HG03565 (cell line): Measurements from ENCODE around the gene WASHC2A.
"Not testable (repeated sequence)": the region's sequence is repeated elsewhere in the genome, so short reads cannot be mapped to it uniquely, and the experiment has no call there.

Experiments
- ATAC-seq: cut with Tn5 transposase; IDR thresholded peaks from one replicate; pipeline ENCODE4 v1.9.1; 2021; ENCODE audit warnings: mild to moderate bottlenecking, moderate library complexity; ENCODE audit not compliant: unreplicated experiment

Gene WASHC2A

DNA sequence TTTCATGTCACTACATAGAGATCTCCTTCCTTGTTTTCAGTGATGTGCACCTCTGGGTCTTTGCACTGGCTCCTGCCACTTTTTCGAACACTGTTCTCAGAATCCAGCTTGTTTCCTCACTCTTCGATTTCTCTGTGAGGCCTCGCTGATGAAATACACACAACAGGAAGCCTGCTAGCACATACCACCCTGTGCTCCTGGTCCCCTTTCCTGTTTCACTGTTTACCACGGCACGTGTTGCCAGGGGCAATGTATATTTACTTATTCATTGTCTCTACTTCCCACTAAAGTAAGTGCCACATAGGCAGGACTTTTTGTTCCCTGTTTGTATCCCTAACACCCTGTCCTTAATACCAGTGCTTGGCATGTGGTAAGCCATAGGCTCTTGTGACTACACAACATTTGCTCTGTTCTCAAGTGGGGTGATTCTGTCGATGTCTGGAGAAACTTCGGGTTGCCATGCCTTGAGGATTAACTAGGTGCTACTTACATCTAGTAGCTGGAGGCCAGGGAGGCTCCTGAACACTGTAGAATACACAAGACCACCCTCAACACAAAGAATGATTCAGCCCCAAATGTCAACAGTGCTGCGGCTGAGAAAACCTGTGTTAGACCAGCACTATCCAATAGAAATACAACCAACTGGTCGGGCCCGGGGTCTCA lies 75.9 kb downstream of the WASHC2A start:
- not testable (repeated sequence) for ATAC-seq

DNA sequence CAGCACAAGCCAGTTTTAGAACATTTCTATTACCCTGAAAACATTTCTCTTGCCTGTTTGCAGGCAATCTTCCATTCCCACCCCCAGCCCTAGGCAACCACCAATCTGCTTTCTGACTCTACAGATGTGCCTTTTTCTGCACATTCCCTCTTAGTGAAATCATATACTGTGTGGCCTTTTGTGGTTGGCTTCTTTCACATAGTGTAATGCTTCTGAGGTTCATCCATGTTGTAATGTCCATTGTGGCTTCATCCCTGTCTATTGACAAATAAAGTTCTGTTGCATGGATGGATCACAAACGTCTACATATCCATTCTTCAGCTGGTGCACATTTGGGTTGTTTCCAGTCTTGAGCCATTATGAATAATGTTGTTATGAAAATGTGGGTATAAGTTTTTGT lies 77.8 kb downstream of the WASHC2A start:
- not testable (repeated sequence) for ATAC-seq

- ATAC-seq, result no peak
Measured at GRCh38 chr10:50152792-50153272, 85.1 kb downstream of the WASHC2A start.

DNA sequence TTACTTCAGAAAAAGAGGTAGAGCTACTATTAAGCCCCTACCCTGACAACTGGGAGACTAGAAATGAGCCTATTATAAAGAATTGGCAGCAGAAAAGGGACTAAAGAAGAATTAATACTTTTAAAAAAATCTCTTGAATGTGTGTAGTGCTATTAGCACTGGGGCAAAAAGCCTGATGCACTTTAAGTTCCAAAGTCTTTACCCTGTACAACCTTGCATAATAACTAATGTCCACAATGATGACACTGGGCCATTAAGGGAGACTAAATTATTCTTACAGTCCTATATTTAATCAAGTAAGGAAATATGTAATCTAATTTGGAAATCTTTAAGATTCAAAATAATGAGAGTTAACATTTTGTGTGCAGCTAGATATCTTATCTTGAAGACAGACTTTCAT lies 90.1 kb downstream of the WASHC2A start:
- not testable (repeated sequence) for ATAC-seq

GRCh38 chr10:50159856-50160255 lies 92.1 kb downstream of the WASHC2A start:
- not testable (repeated sequence) for ATAC-seq

DNA sequence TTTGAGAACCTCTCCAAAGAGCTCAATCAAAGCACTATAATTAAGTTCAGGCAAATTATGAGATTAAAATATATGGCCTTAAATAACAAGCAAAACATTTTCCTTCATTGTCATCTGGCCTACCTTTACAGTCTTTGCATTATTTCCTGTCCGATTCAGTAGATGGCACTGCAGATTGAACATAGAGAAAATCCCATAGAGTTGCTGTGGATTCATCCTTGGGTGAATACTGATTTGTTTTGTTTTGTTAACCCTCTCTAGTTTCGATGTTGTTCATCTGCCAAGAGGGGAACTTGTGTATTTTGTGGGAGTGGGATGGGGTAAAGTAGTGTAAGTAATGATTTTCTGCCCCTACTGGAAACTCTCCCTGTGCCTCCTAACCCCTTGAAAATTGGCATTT lies 97.3 kb downstream of the WASHC2A start:
- ATAC-seq, result not testable (repeated sequence)

DNA sequence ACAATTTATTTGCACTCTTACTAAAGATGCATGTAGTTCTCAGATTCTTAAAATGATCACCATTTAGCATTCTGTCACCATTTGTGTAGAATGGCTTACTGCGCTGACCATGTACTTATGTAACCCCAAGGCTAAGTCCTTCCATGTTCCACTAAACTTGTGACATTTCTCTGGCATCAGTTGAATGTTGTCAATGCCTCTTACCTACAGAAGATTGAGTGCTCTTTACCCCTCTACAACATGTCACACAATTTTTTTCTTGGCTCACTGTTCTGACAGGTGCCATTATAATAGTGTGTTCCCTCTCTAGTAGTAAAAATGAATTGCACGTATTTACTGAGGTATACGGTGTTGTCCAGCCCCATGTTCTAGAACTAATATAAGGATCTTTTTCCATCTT lies 100.1 kb downstream of the WASHC2A start:
- ATAC-seq, result not testable (repeated sequence)

GRCh38 chr10:50169506-50169905 lies 101.8 kb downstream of the WASHC2A start:
- ATAC-seq, result not testable (repeated sequence)

- ATAC-seq, result not testable (repeated sequence)
Measured at GRCh38 chr10:50174788-50175525, 107.2 kb downstream of the WASHC2A start.
